Sigmoid colon (tissue), 4 donors: Measurements from ENCODE around the gene DOCK1.

ENCODE experiments used
- POLR2A ChIP-seq, 2 donors: fragments of 450-650 bp; IDR thresholded peaks; one replicate each; pipeline ENCODE4 v1.6.1; 2016; ENCODE audit warnings: antibody characterized with exemption in 2 of 2, mild to moderate bottlenecking in 2 of 2, moderate library complexity in 2 of 2
- POLR2AphosphoS5 ChIP-seq, 4 donors: sonication (generic); formaldehyde crosslinking; IDR thresholded peaks; one replicate each; pipeline ENCODE4 v1.6.1; 2017; ENCODE audit warnings: antibody characterized with exemption in 4 of 4
- TF ChIP-seq, protein P1 (sequence below), 4 experiments: fragments of 450-650 bp in 3 of 4; fragments of 200-600 bp in 1 of 4; IDR thresholded peaks; one replicate each; pipeline ENCODE4 v1.5.1; 2016 to 2019; ENCODE audit warnings: antibody characterized with exemption in 4 of 4, mild to moderate bottlenecking in 3 of 4, moderate library complexity in 2 of 4

- no peak for TF ChIP-seq POLR2A (IDR thresholded peaks at IDR 0.05)
- no peak for TF ChIP-seq POLR2AphosphoS5 (IDR thresholded peaks at IDR 0.05)
- TF ChIP-seq, protein P1, sequence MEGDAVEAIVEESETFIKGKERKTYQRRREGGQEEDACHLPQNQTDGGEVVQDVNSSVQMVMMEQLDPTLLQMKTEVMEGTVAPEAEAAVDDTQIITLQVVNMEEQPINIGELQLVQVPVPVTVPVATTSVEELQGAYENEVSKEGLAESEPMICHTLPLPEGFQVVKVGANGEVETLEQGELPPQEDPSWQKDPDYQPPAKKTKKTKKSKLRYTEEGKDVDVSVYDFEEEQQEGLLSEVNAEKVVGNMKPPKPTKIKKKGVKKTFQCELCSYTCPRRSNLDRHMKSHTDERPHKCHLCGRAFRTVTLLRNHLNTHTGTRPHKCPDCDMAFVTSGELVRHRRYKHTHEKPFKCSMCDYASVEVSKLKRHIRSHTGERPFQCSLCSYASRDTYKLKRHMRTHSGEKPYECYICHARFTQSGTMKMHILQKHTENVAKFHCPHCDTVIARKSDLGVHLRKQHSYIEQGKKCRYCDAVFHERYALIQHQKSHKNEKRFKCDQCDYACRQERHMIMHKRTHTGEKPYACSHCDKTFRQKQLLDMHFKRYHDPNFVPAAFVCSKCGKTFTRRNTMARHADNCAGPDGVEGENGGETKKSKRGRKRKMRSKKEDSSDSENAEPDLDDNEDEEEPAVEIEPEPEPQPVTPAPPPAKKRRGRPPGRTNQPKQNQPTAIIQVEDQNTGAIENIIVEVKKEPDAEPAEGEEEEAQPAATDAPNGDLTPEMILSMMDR (IDR thresholded peaks at IDR 0.05) = no peak
These were observed 129.6 kb downstream of the DOCK1 start for GRCh38 chr10:127034790-127035189.
